ENCODE measurements around the gene GRAP2.

GRAP2 gene

DNA sequence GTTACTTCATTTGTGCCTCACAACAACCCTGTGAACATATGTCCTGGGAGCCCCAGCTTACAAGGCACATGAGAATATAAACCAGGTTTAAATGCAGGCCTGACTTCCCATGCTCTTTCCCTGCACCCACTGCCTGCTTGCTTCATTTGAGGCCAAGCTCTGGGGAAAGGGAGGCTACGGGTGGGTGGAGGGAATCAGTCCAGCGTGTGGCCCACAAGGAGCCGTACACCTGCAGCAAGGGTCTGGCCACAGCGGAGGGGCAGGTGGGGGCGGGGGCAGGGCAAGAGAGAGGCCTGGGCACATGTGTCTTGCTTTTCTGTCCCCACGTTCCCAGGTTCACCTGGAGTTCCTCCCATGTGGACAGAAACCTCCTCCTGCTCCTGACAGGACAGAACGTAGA, 120.1 kb downstream of the GRAP2 start:
- H3K4me2 ChIP-seq (ENCODE audit: low read depth, low read length) = no peak overlapping the region
- H3K27me3 ChIP-seq (replicated peaks; ENCODE audit: insufficient read depth, low read length) = no peaks in the 10 kb centered on the region; the same call in 1 of the 2 replicates
- H3K79me2 ChIP-seq (ENCODE audit: low read length) = no peaks in the 10 kb centered on the region
- H3K9me3 ChIP-seq (replicated peaks; ENCODE audit: insufficient read depth, low read length) = no peaks in the 10 kb centered on the region
- DNase-seq = no peak
- no peaks in the 10 kb centered on the region for H3K9me2 ChIP-seq (replicated peaks; ENCODE audit: insufficient read depth, low read length)
- H3K36me3 ChIP-seq (replicated peaks; ENCODE audit: insufficient read depth, low read length) = no peaks in the 10 kb centered on the region
- H4K20me1 ChIP-seq (ENCODE audit: insufficient read depth, low read length) = no peaks in the 10 kb centered on the region
- no peaks in the 10 kb centered on the region for H3F3A ChIP-seq (ENCODE audit: insufficient read depth, low read length)
- no peak for TF ChIP-seq EZH2 (optimal IDR thresholded peaks at IDR 0.05; ENCODE audit: low read depth, low read length)
- TF ChIP-seq, protein P1, sequence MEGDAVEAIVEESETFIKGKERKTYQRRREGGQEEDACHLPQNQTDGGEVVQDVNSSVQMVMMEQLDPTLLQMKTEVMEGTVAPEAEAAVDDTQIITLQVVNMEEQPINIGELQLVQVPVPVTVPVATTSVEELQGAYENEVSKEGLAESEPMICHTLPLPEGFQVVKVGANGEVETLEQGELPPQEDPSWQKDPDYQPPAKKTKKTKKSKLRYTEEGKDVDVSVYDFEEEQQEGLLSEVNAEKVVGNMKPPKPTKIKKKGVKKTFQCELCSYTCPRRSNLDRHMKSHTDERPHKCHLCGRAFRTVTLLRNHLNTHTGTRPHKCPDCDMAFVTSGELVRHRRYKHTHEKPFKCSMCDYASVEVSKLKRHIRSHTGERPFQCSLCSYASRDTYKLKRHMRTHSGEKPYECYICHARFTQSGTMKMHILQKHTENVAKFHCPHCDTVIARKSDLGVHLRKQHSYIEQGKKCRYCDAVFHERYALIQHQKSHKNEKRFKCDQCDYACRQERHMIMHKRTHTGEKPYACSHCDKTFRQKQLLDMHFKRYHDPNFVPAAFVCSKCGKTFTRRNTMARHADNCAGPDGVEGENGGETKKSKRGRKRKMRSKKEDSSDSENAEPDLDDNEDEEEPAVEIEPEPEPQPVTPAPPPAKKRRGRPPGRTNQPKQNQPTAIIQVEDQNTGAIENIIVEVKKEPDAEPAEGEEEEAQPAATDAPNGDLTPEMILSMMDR (IDR thresholded peaks at IDR 0.05; ENCODE audit: low read length) = no peak
- no peak for TF ChIP-seq EZH2phosphoT487 (IDR thresholded peaks at IDR 0.05; ENCODE audit: low read length)
- no peaks in the 10 kb centered on the region for H3K4me1 ChIP-seq (ENCODE audit: low read length)
- no peak overlapping the region for H3K9ac ChIP-seq (ENCODE audit: low read length)
- no peak overlapping the region for H3K27ac ChIP-seq (ENCODE audit: low read length)
- no peak overlapping the region for H3K4me3 ChIP-seq (ENCODE audit: low read length)
- H2AFZ ChIP-seq (ENCODE audit: low read length) = no peak overlapping the region

DNA sequence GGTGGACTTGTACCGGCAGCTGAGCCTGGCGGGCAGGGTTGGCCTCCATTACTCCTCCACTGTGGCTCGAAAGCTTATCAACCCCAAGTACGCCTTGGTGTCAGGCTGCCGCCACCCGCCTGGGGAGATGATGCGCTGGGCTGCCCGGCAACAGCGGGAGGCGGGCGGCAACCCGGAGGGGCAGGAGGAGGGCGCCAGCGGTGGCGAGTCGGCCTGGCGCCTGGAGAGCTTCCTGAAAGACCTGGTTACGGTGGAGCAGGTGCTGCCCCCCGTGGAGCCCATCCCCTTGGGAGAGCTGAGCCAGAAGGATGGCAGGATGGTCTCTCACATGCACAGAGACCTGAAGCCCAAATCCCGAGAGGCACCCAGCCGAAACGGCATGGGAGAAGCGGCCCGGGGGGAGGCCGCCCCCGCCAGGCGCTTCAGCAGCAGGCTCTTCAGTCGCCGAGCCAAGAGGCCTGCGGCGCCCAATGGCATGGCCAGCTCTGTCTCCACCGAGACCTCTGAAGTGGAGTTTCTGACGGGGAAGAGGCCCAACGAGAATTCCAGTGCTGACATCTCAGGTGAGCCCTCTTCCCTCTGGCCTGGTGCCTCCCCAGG, 120.6 kb downstream of the GRAP2 start:
- no peaks in the 10 kb centered on the region for H3K9me3 ChIP-seq (replicated peaks; ENCODE audit: insufficient read depth, low read length)
- no peaks in the 10 kb centered on the region for H3K36me3 ChIP-seq (replicated peaks; ENCODE audit: insufficient read depth, low read length)
- no peaks in the 10 kb centered on the region; the same call in 1 of the 2 replicates for H3K27me3 ChIP-seq (replicated peaks; ENCODE audit: insufficient read depth, low read length)
- no peaks in the 10 kb centered on the region for H3K79me2 ChIP-seq (ENCODE audit: low read length)
- DNase-seq = no peak
- H3K9me2 ChIP-seq (replicated peaks; ENCODE audit: insufficient read depth, low read length) = no peaks in the 10 kb centered on the region
- H3K9ac ChIP-seq (ENCODE audit: low read length) = no peak overlapping the region
- H3K4me2 ChIP-seq (ENCODE audit: low read depth, low read length) = no peak overlapping the region
- no peaks in the 10 kb centered on the region for H3F3A ChIP-seq (ENCODE audit: insufficient read depth, low read length)
- no peaks in the 10 kb centered on the region for H3K4me1 ChIP-seq (ENCODE audit: low read length)
- H2AFZ ChIP-seq (ENCODE audit: low read length) = no peak overlapping the region
- TF ChIP-seq, protein P1 (IDR thresholded peaks at IDR 0.05; ENCODE audit: low read length) = no peak
- no peak for TF ChIP-seq EZH2phosphoT487 (IDR thresholded peaks at IDR 0.05; ENCODE audit: low read length)
- TF ChIP-seq EZH2 (optimal IDR thresholded peaks at IDR 0.05; ENCODE audit: low read depth, low read length) = no peak
- H4K20me1 ChIP-seq (ENCODE audit: insufficient read depth, low read length) = no peaks in the 10 kb centered on the region
- no peak overlapping the region for H3K4me3 ChIP-seq (ENCODE audit: low read length)
- no peak overlapping the region for H3K27ac ChIP-seq (ENCODE audit: low read length)

DNA sequence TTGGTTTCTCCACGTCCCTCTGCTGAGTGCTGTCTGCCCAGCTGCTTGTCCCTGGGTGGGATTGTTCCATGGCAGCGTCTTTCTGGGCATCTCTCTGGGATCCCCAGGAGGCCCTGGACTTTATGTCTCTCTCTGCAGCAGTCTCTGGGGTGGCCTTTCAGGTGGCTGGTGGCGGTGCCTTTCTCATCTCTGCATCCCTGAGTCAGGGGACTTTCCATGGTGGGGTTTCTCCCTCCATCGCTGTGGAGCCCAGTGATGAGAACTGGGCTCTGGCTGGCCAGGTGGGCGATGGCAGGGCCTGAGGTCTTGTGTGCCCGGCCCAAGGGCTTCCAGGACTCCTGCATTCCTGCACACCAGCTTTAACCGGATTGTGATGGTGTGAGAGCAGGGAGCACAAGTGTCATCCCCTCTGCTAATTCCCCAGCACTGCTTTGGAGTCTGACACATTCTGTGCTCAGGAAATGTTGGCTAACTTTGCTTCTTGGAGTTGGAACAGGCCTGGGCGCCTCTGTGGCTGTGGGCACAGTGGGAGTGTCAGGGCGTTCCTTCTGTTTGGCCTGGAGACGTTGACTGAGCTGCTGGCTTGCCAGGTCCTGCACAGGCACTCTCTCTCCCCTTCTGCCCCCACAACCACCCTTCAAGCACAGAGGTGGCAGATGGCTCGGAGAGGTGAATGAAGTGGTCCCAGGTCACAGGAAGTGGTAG, 121.8 kb downstream of the GRAP2 start:
- Histone ChIP-seq H3K27me3 (replicated peaks; ENCODE audit: insufficient read depth, low read length) (no peaks in the 10 kb centered on the region; the same call in 1 of the 2 replicates), H3K4me1 (ENCODE audit: low read length) (no peaks in the 10 kb centered on the region), H3K4me2 (ENCODE audit: low read depth, low read length) (no peak overlapping the region), H4K20me1 (ENCODE audit: insufficient read depth, low read length) (no peaks in the 10 kb centered on the region), H3K9ac (ENCODE audit: low read length) (no peak overlapping the region), H2AFZ (ENCODE audit: low read length) (no peak overlapping the region), H3K9me2 (replicated peaks; ENCODE audit: insufficient read depth, low read length) (no peaks in the 10 kb centered on the region), H3K79me2 (ENCODE audit: low read length) (no peaks in the 10 kb centered on the region), H3F3A (ENCODE audit: insufficient read depth, low read length) (no peaks in the 10 kb centered on the region), H3K27ac (ENCODE audit: low read length) (no peak overlapping the region), H3K4me3 (ENCODE audit: low read length) (no peak overlapping the region), H3K9me3 (replicated peaks; ENCODE audit: insufficient read depth, low read length) (no peaks in the 10 kb centered on the region), H3K36me3 (replicated peaks; ENCODE audit: insufficient read depth, low read length) (no peaks in the 10 kb centered on the region)
- DNase-seq = no peak
- TF ChIP-seq EZH2 (optimal IDR thresholded peaks at IDR 0.05; ENCODE audit: low read depth, low read length) (no peak), EZH2phosphoT487 (IDR thresholded peaks at IDR 0.05; ENCODE audit: low read length) (no peak)
- TF ChIP-seq, protein P1 (IDR thresholded peaks at IDR 0.05; ENCODE audit: low read length) = no peak
